ENCODE results near the gene MAD1L1. TPM values are rescaled to one million over a fixed set of nuclear protein-coding genes. Genes with fewer than 3 reads are reported as not detected.

The MAD1L1 gene
- total and polyA plus RNA-seq, 2 of the 4 experiments (the other 2 are of a cell fraction), result 29.0 to 40.9 TPM

DNA sequence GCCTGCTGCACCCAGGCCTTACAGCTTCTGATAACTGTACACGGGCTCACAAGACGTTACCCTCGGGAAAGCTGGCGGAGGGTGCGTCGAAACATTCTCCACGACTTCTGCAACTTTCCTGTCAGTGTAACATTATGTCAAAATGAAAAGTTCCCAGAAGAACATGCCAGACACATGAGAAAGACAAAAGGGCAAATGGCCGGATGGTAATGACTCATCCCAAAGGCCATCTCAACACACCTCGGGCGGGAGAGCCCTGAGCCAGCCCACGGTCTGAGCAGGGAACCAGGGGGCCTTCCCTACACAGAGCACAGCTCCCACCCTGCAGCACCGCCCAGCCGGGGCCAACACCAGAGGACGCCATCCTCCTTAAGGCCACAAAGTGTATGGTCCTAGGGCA lies 118.7 kb downstream of the MAD1L1 start:
- dilution Hi-C loops (cut with HindIII; ENCODE audit: low sequenced_read_pairs, unreplicated experiment) (no loop called here), intact Hi-C loops (cut with micrococcal nuclease) (loop anchor here (5.0 kb wide), 1 partner anchor 58 kb away; no protein-coding TSS in a partner anchor), in situ Hi-C loops (cut with MboI; ENCODE audit: low sequenced_read_pairs) (no loop called here)
- 23% methylated on average over 5 of the region's 14 CpGs; no CpG with 5 or more reads in 1 of the 2 experiments for WGBS, 2 experiments (ENCODE audit: extremely low coverage in 2 of 2, insufficient read length in 1 of 2)
- peak overlapping the region; percentile 69 for H3K4ac ChIP-seq (ENCODE audit: low read depth, low read length)
- H4K91ac ChIP-seq (ENCODE audit: insufficient read depth, low read depth, low read length), result peak overlapping the region; percentile 61
- H3K23ac ChIP-seq (ENCODE audit: low read depth, low read length), result no peak overlapping the region
- peaks cover 41% of the 10 kb centered on the region for H3K4me1 ChIP-seq (ENCODE audit: control insufficient read depth, insufficient read depth, low read length)
- peak overlapping the region; percentile 65; the same call in 1 of the 2 replicates for H2BK20ac ChIP-seq (ENCODE audit: low read depth, low read length)
- H2BK15ac ChIP-seq (ENCODE audit: low read depth, low read length), result 0 out of 3 replicates have a peak overlapping the region, but pooled peaks have one; percentile 24
- H3K36me3 ChIP-seq (ENCODE audit: control insufficient read depth, insufficient read depth, low read length), result no peaks in the 10 kb centered on the region
- peak overlapping the region; percentile 19 for H2BK5ac ChIP-seq (ENCODE audit: low read depth, low read length, poor library complexity, severe bottlenecking)
- ChIA-PET POLR2A (ENCODE audit: unreplicated experiment) (no interaction called here), CTCF (no interaction called here)
- H2AFZ ChIP-seq (replicated peaks; ENCODE audit: low read length, poor library complexity), result peak overlapping the region; percentile 46
- no peak overlapping the region for H3K9ac ChIP-seq (ENCODE audit: low read depth, low read length)
- H4K8ac ChIP-seq (ENCODE audit: low read depth in 2 of 2, low read length in 2 of 2), result peak overlapping the region in 1 of 2 experiments; percentile 19; a peak in 1 of 4 replicates
- H2AK5ac ChIP-seq (ENCODE audit: low read depth, low read length), result peak overlapping the region; percentile 90
- no peak overlapping the region for H3K4me2 ChIP-seq (ENCODE audit: low read depth, low read length)
- H2AK9ac ChIP-seq (replicated peaks; ENCODE audit: low read depth, low read length, poor library complexity), result peak overlapping the region; percentile 66
- H3K56ac ChIP-seq (ENCODE audit: extremely low read depth, insufficient read depth, low read length), result no peak overlapping the region
- H3K27ac ChIP-seq (ENCODE audit: insufficient read depth, low read length), result no peak overlapping the region; the same call in 1 of the 2 replicates
- BruUV-seq (replicated peaks), result no TSS peak
- ATAC-seq (ENCODE audit: low read depth) (peak; percentile 48), DNase-seq (peak; percentile 88)
- H3K9me3 ChIP-seq (ENCODE audit: control insufficient read depth, insufficient read depth, low read length), result no peaks in the 10 kb centered on the region
- no peak overlapping the region for H4K5ac ChIP-seq (ENCODE audit: low read depth, low read length)
- H4K20me1 ChIP-seq (ENCODE audit: insufficient read depth, low read length), result peaks cover 5% of the 10 kb centered on the region; the same call in 1 of the 2 replicates
- no peaks in the 10 kb centered on the region for H3K27me3 ChIP-seq (ENCODE audit: control insufficient read depth, insufficient read depth, low read length)
- peaks cover 19% of the 10 kb centered on the region for H3K9me1 ChIP-seq (ENCODE audit: insufficient read depth, low read length)
- 0 out of 2 replicates have a peak overlapping the region, but pooled peaks have one; percentile 35 for H3K14ac ChIP-seq (replicated peaks; ENCODE audit: low read depth, low read length)
- no peak overlapping the region for H3K4me3 ChIP-seq (ENCODE audit: insufficient read depth, low read depth, low read length)
- TF ChIP-seq BHLHE40 (IDR thresholded peaks at IDR 0.05; ENCODE audit: low read depth, low read length) (peak; percentile 49), SMC3 (IDR thresholded peaks at IDR 0.05; ENCODE audit: low read depth, low read length) (peak; percentile 5; the same call in 1 of the 2 replicates), CEBPB (IDR thresholded peaks at IDR 0.05; ENCODE audit: low read depth, low read length) (peak; percentile 59; the same call in 1 of the 2 replicates), CTCF (conservative IDR thresholded peaks at IDR 0.05; ENCODE audit: low read depth, low read length) (no peak; the same call in 1 of the 2 replicates), RCOR1 (IDR thresholded peaks at IDR 0.05; ENCODE audit: insufficient replicate concordance, low read length) (no peak), FOS (IDR thresholded peaks at IDR 0.05; ENCODE audit: low read depth, low read length) (peak; percentile 77)
- H3K18ac ChIP-seq (ENCODE audit: low read depth, low read length), result no peak overlapping the region
- peaks cover 17 to 47% of the 10 kb centered on the region in 2 experiments; a peak in 3 of 4 replicates for H3K79me1 ChIP-seq (ENCODE audit: low read depth in 1 of 2, low read length in 2 of 2)
- 0 out of 2 replicates have a peak overlapping the region, but pooled peaks have one; percentile 26 for H2BK120ac ChIP-seq (ENCODE audit: low read depth, low read length)
